Measurements from ENCODE around the gene MTRF1L. TPM values are rescaled to one million over a fixed set of nuclear protein-coding genes. Genes with fewer than 3 reads are reported as not detected.

Gene MTRF1L
- total and polyA plus RNA-seq, 2 of the 13 experiments (the other 11 are each of a cell fraction or from before 2014, with no cell fraction given): 17.6 to 28.7 TPM

GRCh38 chr6:152982904-152983636 lies 19.4 kb downstream of the MTRF1L start, which contains the start of gene FBXO5 (continued):
- TF ChIP-seq ZHX2 (IDR thresholded peaks at IDR 0.05; ENCODE audit: low read depth): 0 out of 2 replicates have a peak, but pooled peaks have one; percentile 27
- no peak for TF ChIP-seq ZHX2 (CRISPR knock-in tag; IDR thresholded peaks at IDR 0.05; ENCODE audit: borderline replicate concordance)
- TF ChIP-seq ZNF605 (CRISPR knock-in tag; IDR thresholded peaks at IDR 0.05): peak; percentile 94
- peak; percentile 78; the same call in 1 of the 2 replicates for TF ChIP-seq ZBTB10 (CRISPR knock-in tag; IDR thresholded peaks at IDR 0.05; ENCODE audit: borderline replicate concordance)
- TF ChIP-seq RAD21 (CRISPR knock-in tag; IDR thresholded peaks at IDR 0.05): peak; percentile 11; the same call in 1 of the 2 replicates
- peak; percentile 88; the same call in 1 of the 2 replicates for TF ChIP-seq EED (CRISPR knock-in tag; IDR thresholded peaks at IDR 0.05)
- peak; percentile 15; the same call in 1 of the 2 replicates for TF ChIP-seq ZNF143 (CRISPR knock-in tag; IDR thresholded peaks at IDR 0.05)
- TF ChIP-seq SPEN (CRISPR knock-in tag; IDR thresholded peaks at IDR 0.05; ENCODE audit: low read depth): peak; percentile 83; the same call in 1 of the 2 replicates
- TF ChIP-seq TEF (CRISPR knock-in tag; IDR thresholded peaks at IDR 0.05): peak; percentile 84; the same call in 1 of the 2 replicates
- 0 out of 2 replicates have a peak, but pooled peaks have one; percentile 63 for TF ChIP-seq FIP1L1 (IDR thresholded peaks at IDR 0.05; ENCODE audit: borderline replicate concordance, insufficient read depth, low read depth, low read length)
- TF ChIP-seq ARNT (IDR thresholded peaks at IDR 0.05): no peak
- peak; percentile 95 for TF ChIP-seq ELF4 (CRISPR knock-in tag; IDR thresholded peaks at IDR 0.05; ENCODE audit: borderline replicate concordance)
- 0 out of 2 replicates have a peak, but pooled peaks have one; percentile 4 for TF ChIP-seq HNF4A (CRISPR knock-in tag; IDR thresholded peaks at IDR 0.05)
- TF ChIP-seq SYNCRIP (IDR thresholded peaks at IDR 0.05; ENCODE audit: insufficient read depth, low read depth, low read length): no peak
- peak; percentile 92 for TF ChIP-seq YEATS2 (CRISPR knock-in tag; IDR thresholded peaks at IDR 0.05; ENCODE audit: borderline replicate concordance)
- TF ChIP-seq NFE2L1 (CRISPR knock-in tag; IDR thresholded peaks at IDR 0.05; ENCODE audit: borderline replicate concordance): no peak
- 0 out of 2 replicates have a peak, but pooled peaks have one; percentile 27 for TF ChIP-seq ZNF251 (CRISPR knock-in tag; IDR thresholded peaks at IDR 0.05)

Measured in HepG2 (cell line).